Caco-2 (cell line): ENCODE data around the gene TLE3. TPM values are rescaled to one million over a fixed set of nuclear protein-coding genes. Genes with fewer than 3 reads are reported as not detected.
A peak's percentile ranks its signal among the peaks of the same experiment; 100 is the strongest.

Source experiments
- BruUV-seq: library from RNA; stranded (reverse); fragments of 400-500 nt; replicated peaks from 2 replicates; lab custom pipeline; 2021; lab: Mats Ljungman, UMichigan
- CTCF ChIA-PET: fragments of 300-600 bp; sonication (Branson Sonifier 250); formaldehyde crosslinking; loops from one replicate; lab custom pipeline; 2022; ENCODE audit warnings: antibody characterized with exemption; lab: Charles Lee
- POLR2A ChIA-PET: fragments of 300-600 bp; sonication (Branson Sonifier 250); formaldehyde crosslinking; loops from one replicate; lab custom pipeline; 2022; ENCODE audit warnings: antibody characterized with exemption; lab: Charles Lee
- DNase-seq, 2 experiments: peaks; one replicate each; pipeline versions ENCODE4 v3.0.0 to v3.0.0-alpha.2; 2020 to 2022
- H3K27me3 ChIP-seq: replicated peaks from 2 replicates; pipeline ENCODE4 v1.6.0; 2011; ENCODE audit warnings: low read length; ENCODE audit not compliant: control insufficient read depth, insufficient read depth
- H3K36me3 ChIP-seq: 2 replicates; pipeline ENCODE4 v1.5.1; 2011; ENCODE audit warnings: low read length; ENCODE audit not compliant: control insufficient read depth, insufficient read depth
- H3K4me1 ChIP-seq: fragments of 250-450 bp; sonication (Bioruptor Pico); 2 replicates; pipeline ENCODE4 v1.5.1; 2020; ENCODE audit warnings: mild to moderate bottlenecking
- H3K4me3 ChIP-seq: 2 replicates; pipeline ENCODE4 v1.5.1; 2011; ENCODE audit warnings: low read depth, mild to moderate bottlenecking, control low read depth, low read length
- H3K9me3 ChIP-seq: fragments of 250-450 bp; sonication (Bioruptor Pico); 2 replicates; pipeline ENCODE4 v1.5.1; 2020; ENCODE audit warnings: mild to moderate bottlenecking, moderate library complexity
- H3K27ac Mint-ChIP-seq: one replicate; pipeline ENCODE4 v1.8.0; 2022; ENCODE audit warnings: mixed read lengths; ENCODE audit not compliant: unreplicated experiment
- H3K27me3 Mint-ChIP-seq: one replicate; pipeline ENCODE4 v1.8.0; 2022; ENCODE audit warnings: mixed read lengths; ENCODE audit not compliant: insufficient read depth, unreplicated experiment
- H3K36me3 Mint-ChIP-seq: one replicate; pipeline ENCODE4 v1.8.0; 2022; ENCODE audit warnings: mild to moderate bottlenecking, mixed read lengths; ENCODE audit not compliant: insufficient read depth, unreplicated experiment
- H3K4me1 Mint-ChIP-seq: one replicate; pipeline ENCODE4 v1.8.0; 2022; ENCODE audit warnings: low read depth, mixed read lengths; ENCODE audit not compliant: unreplicated experiment
- H3K4me3 Mint-ChIP-seq: one replicate; pipeline ENCODE4 v1.8.0; 2022; ENCODE audit warnings: mild to moderate bottlenecking, moderate library complexity, mixed read lengths; ENCODE audit not compliant: unreplicated experiment
- H3K9me3 Mint-ChIP-seq: one replicate; pipeline ENCODE4 v1.8.0; 2022; ENCODE audit warnings: mixed read lengths; ENCODE audit not compliant: unreplicated experiment
- CTCF ChIP-seq, 2 experiments: fragments of 200-600 bp in 1 of 2; IDR thresholded peaks; 1 replicate in 1 of 2; 2 replicates in 1 of 2; pipeline versions ENCODE4 v1.5.1 to v1.8.0; 2011 to 2022; ENCODE audit warnings: antibody characterized with exemption in 1 of 2, control low read depth in 1 of 2, inconsistent platforms in 1 of 2, low read depth in 1 of 2, low read length in 1 of 2, mild to moderate bottlenecking in 1 of 2, moderate library complexity in 1 of 2; ENCODE audit not compliant: insufficient read depth in 1 of 2, severe bottlenecking in 1 of 2, unreplicated experiment in 1 of 2
- intact Hi-C: fragments of 100-400 bp; cut with micrococcal nuclease; formaldehyde crosslinking; loops from one replicate; pipeline ENCODE4 v1.10.0; 2022; ENCODE audit not compliant: unreplicated experiment
- total RNA-seq: library from RNA; stranded (reverse); gene quantifications from 2 replicates; pipeline ENCODE4 v1.2.3, GENCODE V29; 2022

TLE3 gene
- total RNA-seq, 1 experiment from 2014 or later = 105 TPM

- Mint-ChIP-seq H3K27ac (no peak overlapping the region), H3K4me1 (no peaks in the 10 kb centered on the region), H3K4me3 (no peak overlapping the region), H3K27me3 (no peaks in the 10 kb centered on the region), H3K36me3 (peaks cover 74% of the 10 kb centered on the region), H3K9me3 (no peaks in the 10 kb centered on the region)
- CTCF ChIA-PET = no interaction called here
- DNase-seq = peak in 1 of 2 experiments; percentile 17
- H3K36me3 ChIP-seq = peaks cover 5% of the 10 kb centered on the region
- no peak overlapping the region for H3K4me3 ChIP-seq
- POLR2A ChIA-PET = no interaction called here
- H3K27me3 ChIP-seq = no peaks in the 10 kb centered on the region
- no peak for TF ChIP-seq CTCF (IDR thresholded peaks at IDR 0.05; ENCODE audit: insufficient read depth in 1 of 2, low read depth in 1 of 2, low read length in 1 of 2, severe bottlenecking in 1 of 2, unreplicated experiment in 1 of 2)
- BruUV-seq = no TSS peak
- H3K9me3 ChIP-seq = no peaks in the 10 kb centered on the region
- H3K4me1 ChIP-seq = no peaks in the 10 kb centered on the region
- intact Hi-C loops = no loop called here
Observed at GRCh38 chr15:70054884-70055387, 42.8 kb downstream of the TLE3 start.

GRCh38 chr15:70054366-70054765 lies 43.4 kb downstream of the TLE3 start:
- no peak overlapping the region for H3K4me3 ChIP-seq
- intact Hi-C loops = no loop called here
- CTCF ChIA-PET = no interaction called here
- no peaks in the 10 kb centered on the region for H3K4me1 Mint-ChIP-seq
- H3K36me3 Mint-ChIP-seq = peaks cover 74% of the 10 kb centered on the region
- H3K27me3 ChIP-seq = no peaks in the 10 kb centered on the region
- no peaks in the 10 kb centered on the region for H3K27me3 Mint-ChIP-seq
- H3K9me3 ChIP-seq = no peaks in the 10 kb centered on the region
- peak in 1 of 2 experiments; percentile 23 for DNase-seq
- no peak overlapping the region for H3K4me3 Mint-ChIP-seq
- H3K4me1 ChIP-seq = no peaks in the 10 kb centered on the region
- H3K27ac Mint-ChIP-seq = no peak overlapping the region
- BruUV-seq = no TSS peak
- H3K9me3 Mint-ChIP-seq = no peaks in the 10 kb centered on the region
- POLR2A ChIA-PET = no interaction called here
- peaks cover 5% of the 10 kb centered on the region for H3K36me3 ChIP-seq
- no peak for TF ChIP-seq CTCF (IDR thresholded peaks at IDR 0.05; ENCODE audit: insufficient read depth in 1 of 2, low read depth in 1 of 2, low read length in 1 of 2, severe bottlenecking in 1 of 2, unreplicated experiment in 1 of 2)

GRCh38 chr15:70053716-70054229 lies 43.9 kb downstream of the TLE3 start:
- Histone ChIP-seq H3K27me3 (no peaks in the 10 kb centered on the region), H3K4me3 (no peak overlapping the region), H3K4me1 (no peaks in the 10 kb centered on the region), H3K36me3 (peaks cover 8% of the 10 kb centered on the region), H3K9me3 (no peaks in the 10 kb centered on the region)
- Mint-ChIP-seq H3K27ac (no peak overlapping the region), H3K27me3 (no peaks in the 10 kb centered on the region), H3K4me3 (no peak overlapping the region), H3K4me1 (no peaks in the 10 kb centered on the region), H3K9me3 (no peaks in the 10 kb centered on the region), H3K36me3 (peaks cover 70% of the 10 kb centered on the region)
- POLR2A ChIA-PET = no interaction called here
- BruUV-seq = no TSS peak
- peak in 1 of 2 experiments; percentile 18 for DNase-seq
- TF ChIP-seq CTCF (IDR thresholded peaks at IDR 0.05; ENCODE audit: insufficient read depth in 1 of 2, low read depth in 1 of 2, low read length in 1 of 2, severe bottlenecking in 1 of 2, unreplicated experiment in 1 of 2) = no peak
- CTCF ChIA-PET = no interaction called here
- intact Hi-C loops = no loop called here
